Ectodermal cell (in vitro differentiated cells): ENCODE results near the gene CHST11.
"Not testable (repeated sequence)": the region's sequence is repeated elsewhere in the genome, so short reads cannot be mapped to it uniquely, and the experiment has no call there.

Experiments used
- H3K27ac ChIP-seq: 2 replicates; pipeline ENCODE4 v1.7.0; 2013; ENCODE audit warnings: mild to moderate bottlenecking, low read depth, low read length; ENCODE audit not compliant: insufficient read depth, poor library complexity, severe bottlenecking
- H3K27me3 ChIP-seq: 2 replicates; pipeline ENCODE4 v1.7.0; 2013; ENCODE audit warnings: mild to moderate bottlenecking, low read length; ENCODE audit not compliant: insufficient read depth, control insufficient read depth, poor library complexity, severe bottlenecking
- H3K36me3 ChIP-seq: one replicate; pipeline ENCODE4 v1.7.0; 2013; ENCODE audit warnings: low read length; ENCODE audit not compliant: control insufficient read depth, insufficient read depth
- H3K4me1 ChIP-seq: one replicate; pipeline ENCODE4 v1.7.0; 2013; ENCODE audit warnings: low read length; ENCODE audit not compliant: control insufficient read depth, insufficient read depth
- H3K4me3 ChIP-seq: 2 replicates; pipeline ENCODE4 v1.7.0; 2013; ENCODE audit warnings: low read depth, low read length, control low read depth; ENCODE audit not compliant: insufficient read depth
- H3K9me3 ChIP-seq: 2 replicates; pipeline ENCODE4 v1.7.0; 2013; ENCODE audit warnings: mild to moderate bottlenecking, low read length, moderate library complexity; ENCODE audit not compliant: control insufficient read depth
- WGBS, 2 experiments: methylation state at CpG; one replicate each; pipeline ENCODE4 v1.1.7; 2013; ENCODE audit warnings: missing lambda C conversion rate in 2 of 2; 5-methylcytosine and 5-hydroxymethylcytosine counted together

Gene CHST11

GRCh38 chr12:104522985-104523722 is 66.4 kb downstream of the CHST11 start:
- no peak overlapping the region for H3K27ac ChIP-seq
- H3K9me3 ChIP-seq = no peaks in the 10 kb centered on the region
- H3K4me1 ChIP-seq = peaks cover 17% of the 10 kb centered on the region
- no peak overlapping the region for H3K4me3 ChIP-seq
- no peaks in the 10 kb centered on the region for H3K27me3 ChIP-seq
- H3K36me3 ChIP-seq = no peaks in the 10 kb centered on the region
- WGBS, 2 experiments = 91 to 94% methylated on average over 4 of the region's 4 CpGs

GRCh38 chr12:104524034-104524832 is 67.5 kb downstream of the CHST11 start:
- H3K9me3 ChIP-seq = no peaks in the 10 kb centered on the region
- WGBS, 2 experiments = 93 to 96% methylated on average over 7 of the region's 7 CpGs
- no peak overlapping the region for H3K27ac ChIP-seq
- peaks cover 15% of the 10 kb centered on the region for H3K4me1 ChIP-seq
- H3K27me3 ChIP-seq = no peaks in the 10 kb centered on the region
- H3K36me3 ChIP-seq = no peaks in the 10 kb centered on the region
- no peak overlapping the region for H3K4me3 ChIP-seq

GRCh38 chr12:104526320-104526719 is 69.6 kb downstream of the CHST11 start:
- no peaks in the 10 kb centered on the region for H3K27me3 ChIP-seq
- no peaks in the 10 kb centered on the region for H3K9me3 ChIP-seq
- H3K36me3 ChIP-seq = no peaks in the 10 kb centered on the region
- H3K4me3 ChIP-seq = no peak overlapping the region
- peaks cover 11% of the 10 kb centered on the region for H3K4me1 ChIP-seq
- H3K27ac ChIP-seq = no peak overlapping the region
- WGBS, 2 experiments = 1 to 5% methylated on average over 4 of the region's 4 CpGs

GRCh38 chr12:104526751-104527150 is 70.0 kb downstream of the CHST11 start:
- Histone ChIP-seq H3K4me1 (peaks cover 11% of the 10 kb centered on the region), H3K9me3 (no peaks in the 10 kb centered on the region), H3K27me3 (no peaks in the 10 kb centered on the region), H3K36me3 (no peaks in the 10 kb centered on the region), H3K27ac (no peak overlapping the region), H3K4me3 (no peak overlapping the region)
- WGBS, 2 experiments = 47 to 50% methylated on average over 6 of the region's 6 CpGs

- not testable (repeated sequence) for H3K9me3 ChIP-seq, H3K36me3 ChIP-seq, H3K27me3 ChIP-seq, H3K27ac ChIP-seq, H3K4me3 ChIP-seq
- H3K4me1 ChIP-seq = peaks cover 11% of the 10 kb centered on the region
- 90 to 92% methylated on average over 5 of the region's 5 CpGs for WGBS, 2 experiments
Measured at GRCh38 chr12:104527653-104528052, 70.9 kb downstream of the CHST11 start.

- WGBS, 2 experiments = 89 to 90% methylated on average over 3 of the region's 3 CpGs
- Histone ChIP-seq H3K36me3 (no peaks in the 10 kb centered on the region), H3K9me3 (no peaks in the 10 kb centered on the region), H3K27me3 (no peaks in the 10 kb centered on the region), H3K4me1 (peaks cover 9% of the 10 kb centered on the region), H3K4me3 (no peak overlapping the region), H3K27ac (no peak overlapping the region)
Measured at GRCh38 chr12:104529130-104529874, 72.6 kb downstream of the CHST11 start.

GRCh38 chr12:104532636-104533035 is 75.9 kb downstream of the CHST11 start:
- Histone ChIP-seq H3K4me3 (no peak overlapping the region), H3K36me3 (no peaks in the 10 kb centered on the region), H3K4me1 (no peaks in the 10 kb centered on the region), H3K27ac (no peak overlapping the region), H3K9me3 (no peaks in the 10 kb centered on the region), H3K27me3 (no peaks in the 10 kb centered on the region)
- WGBS, 2 experiments = 91 to 94% methylated on average over 2 of the region's 2 CpGs

GRCh38 chr12:104533134-104533533 is 76.4 kb downstream of the CHST11 start:
- H3K27me3 ChIP-seq = no peaks in the 10 kb centered on the region
- H3K4me3 ChIP-seq = no peak overlapping the region
- H3K9me3 ChIP-seq = no peaks in the 10 kb centered on the region
- H3K27ac ChIP-seq = no peak overlapping the region
- WGBS, 2 experiments = 94 to 96% methylated on average over 2 of the region's 2 CpGs
- H3K4me1 ChIP-seq = no peaks in the 10 kb centered on the region
- H3K36me3 ChIP-seq = no peaks in the 10 kb centered on the region

- no peak overlapping the region for H3K27ac ChIP-seq
- no peaks in the 10 kb centered on the region for H3K36me3 ChIP-seq
- no peaks in the 10 kb centered on the region for H3K4me1 ChIP-seq
- no peaks in the 10 kb centered on the region for H3K9me3 ChIP-seq
- H3K27me3 ChIP-seq = no peaks in the 10 kb centered on the region
- no peak overlapping the region for H3K4me3 ChIP-seq
- 70 to 74% methylated on average over 9 to 10 of the region's 10 CpGs for WGBS, 2 experiments
Measured at GRCh38 chr12:104534162-104534856, 77.6 kb downstream of the CHST11 start.
